ENCODE data around the gene ZNF185. TPM values are rescaled to one million over a fixed set of nuclear protein-coding genes. Genes with fewer than 3 reads are reported as not detected.

ZNF185 gene
- total RNA-seq, 6 experiments from 2014 or later, result 1.1 to 2.4 (median 1.4) TPM

DNA sequence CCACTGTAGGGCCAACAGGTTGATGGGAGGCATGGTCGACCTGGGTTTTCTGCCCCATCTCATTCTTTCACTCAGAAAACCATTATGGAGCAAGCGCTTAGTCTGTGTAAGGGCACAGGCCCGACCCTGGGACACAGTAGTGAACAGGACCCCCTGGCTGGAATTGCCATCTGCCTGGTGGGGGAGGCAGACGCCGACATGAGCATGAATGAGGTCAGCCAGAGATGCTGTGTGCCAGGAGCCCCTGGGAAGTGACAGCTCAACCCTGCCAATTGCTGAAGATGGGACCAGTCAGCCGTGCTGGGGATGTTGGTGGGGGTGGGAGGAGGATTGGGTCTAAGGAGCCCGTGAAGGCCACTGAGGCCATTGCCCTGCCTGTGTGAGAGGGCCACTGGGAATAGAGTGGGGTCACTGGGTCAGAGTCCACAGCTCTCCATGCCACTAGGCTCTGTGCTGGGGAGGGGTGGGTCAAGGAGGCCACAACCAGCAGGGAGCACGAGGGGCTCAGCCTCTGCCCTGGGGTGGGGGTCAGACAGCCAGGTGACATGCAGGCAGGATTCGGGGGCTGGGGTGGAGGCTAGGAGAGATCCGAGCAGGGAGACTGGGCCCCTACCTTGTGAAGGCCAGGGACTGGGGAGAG lies 31.0 kb downstream of the ZNF185 start:
- Mint-ChIP-seq H3K4me1 (ENCODE audit: low read depth) (no peaks in the 10 kb centered on the region), H3K27ac (no peak overlapping the region), H3K4me3 (no peak overlapping the region), H3K9me3 (no peaks in the 10 kb centered on the region), H3K27me3 (ENCODE audit: insufficient read depth) (peaks cover 6% of the 10 kb centered on the region), H3K36me3 (ENCODE audit: low read depth) (no peaks in the 10 kb centered on the region)
- TF ChIP-seq, protein P1, sequence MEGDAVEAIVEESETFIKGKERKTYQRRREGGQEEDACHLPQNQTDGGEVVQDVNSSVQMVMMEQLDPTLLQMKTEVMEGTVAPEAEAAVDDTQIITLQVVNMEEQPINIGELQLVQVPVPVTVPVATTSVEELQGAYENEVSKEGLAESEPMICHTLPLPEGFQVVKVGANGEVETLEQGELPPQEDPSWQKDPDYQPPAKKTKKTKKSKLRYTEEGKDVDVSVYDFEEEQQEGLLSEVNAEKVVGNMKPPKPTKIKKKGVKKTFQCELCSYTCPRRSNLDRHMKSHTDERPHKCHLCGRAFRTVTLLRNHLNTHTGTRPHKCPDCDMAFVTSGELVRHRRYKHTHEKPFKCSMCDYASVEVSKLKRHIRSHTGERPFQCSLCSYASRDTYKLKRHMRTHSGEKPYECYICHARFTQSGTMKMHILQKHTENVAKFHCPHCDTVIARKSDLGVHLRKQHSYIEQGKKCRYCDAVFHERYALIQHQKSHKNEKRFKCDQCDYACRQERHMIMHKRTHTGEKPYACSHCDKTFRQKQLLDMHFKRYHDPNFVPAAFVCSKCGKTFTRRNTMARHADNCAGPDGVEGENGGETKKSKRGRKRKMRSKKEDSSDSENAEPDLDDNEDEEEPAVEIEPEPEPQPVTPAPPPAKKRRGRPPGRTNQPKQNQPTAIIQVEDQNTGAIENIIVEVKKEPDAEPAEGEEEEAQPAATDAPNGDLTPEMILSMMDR (IDR thresholded peaks at IDR 0.05), result no peak
- DNase-seq, result no peak

DNA sequence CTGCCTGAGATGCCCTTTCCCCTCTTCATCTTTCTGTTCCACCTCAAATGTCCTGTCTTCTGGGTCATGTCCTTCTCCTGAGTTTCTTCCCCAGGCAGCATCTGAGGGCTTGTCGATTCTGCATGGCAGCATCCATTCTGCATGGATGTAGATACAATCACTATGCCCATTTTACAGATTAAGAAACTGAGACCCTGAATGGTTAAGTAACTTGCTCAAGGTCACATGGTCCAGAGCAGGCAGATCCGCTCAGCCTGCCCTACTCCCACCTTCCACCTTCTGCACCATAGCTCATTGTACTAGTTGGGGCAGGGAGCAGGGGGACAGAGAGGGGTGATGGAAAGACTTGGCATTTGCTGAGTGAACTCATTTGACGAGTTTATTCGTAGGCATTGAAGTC lies 32.0 kb downstream of the ZNF185 start:
- Mint-ChIP-seq H3K9me3 (no peaks in the 10 kb centered on the region), H3K4me3 (no peak overlapping the region)
- TF ChIP-seq, protein P1 (IDR thresholded peaks at IDR 0.05), result no peak

DNA sequence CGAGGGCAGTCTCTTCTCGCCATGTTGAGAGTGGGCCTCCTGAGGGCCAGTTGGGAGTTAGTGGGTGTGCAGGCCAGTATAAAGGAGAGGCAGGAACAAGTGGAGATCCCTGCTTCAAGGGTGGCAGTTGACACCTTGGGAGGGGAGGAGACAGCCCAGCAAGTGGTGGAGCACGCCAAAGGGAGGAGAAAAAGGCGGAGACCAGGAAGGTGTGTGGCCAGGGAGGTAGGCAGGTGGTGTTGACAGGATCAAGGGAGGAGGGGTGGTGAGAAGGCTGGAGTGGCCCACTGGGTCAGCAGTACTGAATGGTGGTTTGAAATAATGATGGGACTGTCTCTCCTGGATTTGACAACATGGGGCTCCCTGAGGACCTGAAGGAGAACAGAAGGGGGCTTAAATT lies 32.6 kb downstream of the ZNF185 start:
- Mint-ChIP-seq H3K4me1 (ENCODE audit: low read depth) (no peaks in the 10 kb centered on the region), H3K27ac (no peak overlapping the region), H3K36me3 (ENCODE audit: low read depth) (no peaks in the 10 kb centered on the region), H3K4me3 (no peak overlapping the region), H3K9me3 (no peaks in the 10 kb centered on the region), H3K27me3 (ENCODE audit: insufficient read depth) (peaks cover 6% of the 10 kb centered on the region)
- TF ChIP-seq, protein P1 (IDR thresholded peaks at IDR 0.05), result no peak
- no peak for DNase-seq

More for the DNA sequence above, 32.0 kb downstream of the ZNF185 start:
- no peak for DNase-seq
- H3K4me1 Mint-ChIP-seq (ENCODE audit: low read depth), result no peaks in the 10 kb centered on the region
- H3K36me3 Mint-ChIP-seq (ENCODE audit: low read depth), result no peaks in the 10 kb centered on the region
- no peak overlapping the region for H3K27ac Mint-ChIP-seq
- peaks cover 6% of the 10 kb centered on the region for H3K27me3 Mint-ChIP-seq (ENCODE audit: insufficient read depth)

DNA sequence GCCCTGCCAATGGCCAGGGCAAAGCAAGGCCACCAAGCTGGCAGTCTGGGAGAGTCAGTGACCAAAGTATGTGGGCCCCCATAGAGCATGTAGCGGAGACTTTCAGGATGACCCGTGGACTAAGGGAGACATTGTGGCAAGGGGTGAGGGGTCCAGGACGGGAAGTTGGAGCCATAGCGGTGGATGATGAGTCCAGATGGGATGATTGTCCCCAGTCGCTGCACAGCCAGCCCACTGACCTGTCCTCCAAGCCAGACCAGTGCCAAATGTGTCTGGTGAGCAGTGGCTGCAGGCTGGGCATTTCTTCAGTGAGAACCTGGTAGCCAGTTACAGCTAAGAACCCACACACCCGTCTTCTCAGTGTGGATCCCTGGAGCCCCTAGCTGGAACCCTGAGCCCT lies 34.3 kb downstream of the ZNF185 start:
- no peak overlapping the region for H3K4me3 Mint-ChIP-seq
- TF ChIP-seq, protein P1 (IDR thresholded peaks at IDR 0.05), result no peak
- H3K27me3 Mint-ChIP-seq (ENCODE audit: insufficient read depth), result peaks cover 6% of the 10 kb centered on the region
- no peak overlapping the region for H3K27ac Mint-ChIP-seq
- H3K4me1 Mint-ChIP-seq (ENCODE audit: low read depth), result no peaks in the 10 kb centered on the region
- H3K36me3 Mint-ChIP-seq (ENCODE audit: low read depth), result no peaks in the 10 kb centered on the region
- DNase-seq, result no peak
- no peaks in the 10 kb centered on the region for H3K9me3 Mint-ChIP-seq

DNA sequence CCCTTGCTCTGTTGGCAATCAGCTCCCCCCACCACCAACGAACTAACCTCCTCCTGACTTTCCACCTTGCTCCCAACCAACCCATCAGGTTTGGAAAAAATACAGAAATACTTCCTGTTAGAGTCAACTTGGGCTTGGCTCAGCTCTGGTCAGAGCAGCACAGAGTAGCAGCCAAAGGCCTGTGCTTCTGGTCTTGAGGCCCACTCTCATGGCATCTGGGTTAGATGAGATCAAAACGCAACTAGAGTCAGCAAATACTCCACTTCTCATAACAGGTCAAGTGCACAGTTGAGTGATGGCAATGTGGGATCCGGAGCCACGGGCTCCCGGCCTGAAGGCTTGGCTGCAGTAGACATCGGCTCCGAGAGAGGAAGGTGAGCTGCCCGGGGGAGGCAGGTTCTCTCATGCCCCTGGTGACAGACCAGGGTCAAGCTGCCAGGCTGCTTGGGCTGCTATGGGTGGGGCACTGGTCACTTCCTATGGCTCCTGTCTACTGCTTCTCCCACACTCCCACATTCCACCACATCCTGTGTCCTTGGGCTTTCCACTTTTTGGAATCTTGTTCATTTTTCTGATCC lies 34.8 kb downstream of the ZNF185 start:
- Mint-ChIP-seq H3K9me3 (no peaks in the 10 kb centered on the region), H3K27ac (no peak overlapping the region), H3K4me1 (ENCODE audit: low read depth) (no peaks in the 10 kb centered on the region), H3K4me3 (no peak overlapping the region), H3K27me3 (ENCODE audit: insufficient read depth) (peaks cover 7% of the 10 kb centered on the region), H3K36me3 (ENCODE audit: low read depth) (no peaks in the 10 kb centered on the region)
- TF ChIP-seq, protein P1 (IDR thresholded peaks at IDR 0.05), result no peak
- no peak for DNase-seq
